Loucy (cell line): Measurements from ENCODE around the gene FKBP1A.

Experiments
- CTCF ChIP-seq: fragments of 200-600 bp; sonication (generic); conservative IDR thresholded peaks from 2 replicates; pipeline ENCODE4 v1.5.1; 2014; ENCODE audit warnings: mild to moderate bottlenecking, antibody characterized with exemption, low read length
- EZH2phosphoT487 ChIP-seq: fragments of 200-600 bp; IDR thresholded peaks from 2 replicates; pipeline ENCODE4 v1.6.1; 2018; ENCODE audit warnings: antibody characterized with exemption, mild to moderate bottlenecking, moderate library complexity, borderline replicate concordance

- no peak for TF ChIP-seq CTCF
- TF ChIP-seq EZH2phosphoT487: no peak
Observed at GRCh38 chr20:1417273-1417672, 24.4 kb upstream of the FKBP1A start.
